Activated CD4-positive, CD25-positive, alpha-beta regulatory T cell treated with anti-CD3 and anti-CD28 coated beads, Interleukin-2, amount 50 U/mL, for 72 hours (primary cell): ENCODE data around the gene CCP110.

Source experiments
- DNase-seq: peaks from one replicate; pipeline ENCODE4 v3.0.0; 2021

The CCP110 gene

GRCh38 chr16:19601083-19601976 is 77.6 kb downstream of the CCP110 start:
- DNase-seq = no peak
